ENCODE results near the gene PRKAG3. TPM values are rescaled to one million over a fixed set of nuclear protein-coding genes. Genes with fewer than 3 reads are reported as not detected.

PRKAG3 gene
- total and polyA plus RNA-seq, 7 experiments from 2014 or later = not detected

DNA sequence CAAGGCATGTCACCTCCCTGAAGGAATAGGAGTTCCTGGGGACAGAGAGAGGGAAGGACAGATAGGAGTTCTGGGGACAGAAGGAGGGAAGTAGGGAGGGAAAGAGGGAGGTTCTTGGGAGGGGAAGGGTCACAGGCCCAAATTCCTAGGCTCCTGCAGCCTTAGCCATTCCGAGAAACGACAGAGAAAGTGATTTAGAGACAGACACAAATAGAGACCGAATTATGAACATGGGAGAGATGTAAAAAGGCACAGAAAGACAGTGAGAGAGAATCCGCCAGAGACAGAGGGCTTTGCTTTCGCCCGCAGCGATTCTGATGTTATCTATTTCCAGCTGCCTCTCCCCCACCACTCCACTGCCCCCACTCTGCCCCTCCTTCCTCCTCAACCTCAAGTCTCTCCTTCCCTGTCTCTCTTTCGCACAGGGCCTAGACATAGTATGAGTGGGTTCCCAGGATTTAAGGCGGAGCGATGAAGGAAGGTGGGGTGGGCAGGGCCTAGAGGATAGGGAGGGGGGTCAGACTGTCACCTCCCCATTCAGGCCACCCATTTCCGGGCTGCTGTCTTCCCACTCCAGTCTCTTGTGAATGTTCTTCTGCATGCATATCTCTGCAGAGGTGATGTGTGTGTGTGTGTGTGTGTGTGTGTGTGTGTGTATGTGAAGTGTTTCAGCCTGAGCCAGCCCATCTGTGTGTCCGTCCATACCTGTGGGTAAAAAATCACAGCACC is 24.7 kb upstream of the PRKAG3 start:
- Mint-ChIP-seq H3K27me3 (peaks cover 68 to 84% (median 80%) of the 10 kb centered on the region in 5 donors), H3K9me3 (no peaks in the 10 kb centered on the region), H3K27ac (no peak overlapping the region), H3K36me3 (no peaks in the 10 kb centered on the region), H3K4me1 (peaks cover 14 to 26% (median 18%) of the 10 kb centered on the region in 7 donors), H3K4me3 (peak overlapping the region in 1 of 10 donors; percentile 35)
- Histone ChIP-seq H3K36me3 (ENCODE audit: control insufficient read depth in 2 of 3, insufficient read depth in 3 of 3, low read length in 3 of 3) (no peaks in the 10 kb centered on the region), H3K27me3 (ENCODE audit: control insufficient read depth in 2 of 2, insufficient read depth in 2 of 2, low read length in 2 of 2) (peaks cover 10 to 35% of the 10 kb centered on the region in 2 donors), H3K9me3 (ENCODE audit: control insufficient read depth in 2 of 3, low read length in 3 of 3) (no peaks in the 10 kb centered on the region), H3K4me3 (ENCODE audit: low read length) (no peak overlapping the region), H3K27ac (ENCODE audit: low read depth, low read length) (no peak overlapping the region), H3K4me1 (ENCODE audit: control insufficient read depth in 2 of 2, insufficient read depth in 2 of 2, low read length in 2 of 2) (peaks cover 6 to 23% of the 10 kb centered on the region in 2 donors)
- POLR2A ChIA-PET = no interaction called here
- DNase-seq (peak in 1 of 9 donors; percentile 4), ATAC-seq (no peak)
- CTCF ChIA-PET = interaction anchor here (1.5 kb wide), 1 partner anchor 20 kb away, joined by 5 read pairs; no protein-coding TSS in a partner anchor
- intact Hi-C loops (cut with micrococcal nuclease) = no loop called here

DNA sequence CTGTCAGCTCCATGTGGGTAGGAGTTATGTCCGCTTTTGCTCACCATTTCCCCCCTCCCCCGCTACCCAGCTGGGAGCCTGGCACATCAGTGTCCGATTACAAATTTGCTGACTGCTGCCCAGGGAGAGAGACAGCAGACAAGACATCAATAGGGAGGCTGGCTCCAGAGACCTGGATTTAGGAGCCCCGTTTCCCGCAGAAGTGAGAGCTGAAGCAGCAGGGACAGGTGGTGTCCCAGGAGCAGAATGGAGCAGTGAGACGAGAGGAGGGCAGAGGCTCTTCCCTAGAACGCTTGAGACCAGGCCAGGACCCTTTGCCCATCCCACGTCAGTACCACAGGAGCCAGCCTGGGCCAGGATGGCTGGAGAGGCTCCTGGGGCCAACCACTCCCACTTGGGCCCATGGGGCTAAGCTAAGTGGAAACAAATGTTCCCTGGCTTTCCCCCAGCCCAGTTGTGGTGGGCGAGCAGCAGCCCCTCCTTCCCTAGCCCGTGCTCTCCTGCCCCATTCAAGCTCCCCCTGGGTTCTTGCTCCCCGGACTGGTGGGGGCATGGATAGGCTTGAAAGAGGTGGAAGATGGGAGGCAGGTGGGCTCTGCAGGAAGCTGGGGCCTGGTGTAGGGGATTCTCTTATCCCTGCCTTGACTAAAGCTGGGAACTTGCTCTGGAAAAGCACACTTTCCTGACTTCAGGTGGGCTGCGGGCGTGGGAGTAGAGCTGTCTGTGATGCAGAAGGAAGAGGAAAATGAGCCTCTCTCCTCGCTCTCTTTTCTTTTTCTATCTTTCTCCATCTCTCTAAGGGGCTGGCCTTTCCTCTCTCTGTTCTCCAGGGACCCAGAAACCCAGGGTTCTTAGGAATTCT is 23.9 kb upstream of the PRKAG3 start:
- POLR2A ChIA-PET = no interaction called here
- Histone ChIP-seq H3K4me3 (ENCODE audit: low read length) (no peak overlapping the region), H3K27me3 (ENCODE audit: control insufficient read depth in 2 of 2, insufficient read depth in 2 of 2, low read length in 2 of 2) (peaks cover 10 to 28% of the 10 kb centered on the region in 2 donors), H3K4me1 (ENCODE audit: control insufficient read depth in 2 of 2, insufficient read depth in 2 of 2, low read length in 2 of 2) (peaks cover 6 to 15% of the 10 kb centered on the region in 2 donors), H3K9me3 (ENCODE audit: control insufficient read depth in 2 of 3, low read length in 3 of 3) (no peaks in the 10 kb centered on the region), H3K36me3 (ENCODE audit: control insufficient read depth in 2 of 3, insufficient read depth in 3 of 3, low read length in 3 of 3) (no peaks in the 10 kb centered on the region), H3K27ac (ENCODE audit: low read depth, low read length) (no peak overlapping the region)
- Mint-ChIP-seq H3K9me3 (no peaks in the 10 kb centered on the region), H3K36me3 (no peaks in the 10 kb centered on the region), H3K4me1 (peaks cover 10 to 21% (median 13%) of the 10 kb centered on the region in 7 donors), H3K27me3 (peaks cover 68 to 84% (median 80%) of the 10 kb centered on the region in 5 donors), H3K27ac (no peak overlapping the region), H3K4me3 (no peak overlapping the region)
- intact Hi-C loops (cut with micrococcal nuclease) = no loop called here
- no peak for ATAC-seq
- no peak for DNase-seq
- CTCF ChIA-PET = interaction anchor here (0.6 to 1.6 kb wide), 4 partner anchors 15 to 337 kb away, joined by 3 to 5 read pairs (median 4); no protein-coding TSS in a partner anchor

DNA sequence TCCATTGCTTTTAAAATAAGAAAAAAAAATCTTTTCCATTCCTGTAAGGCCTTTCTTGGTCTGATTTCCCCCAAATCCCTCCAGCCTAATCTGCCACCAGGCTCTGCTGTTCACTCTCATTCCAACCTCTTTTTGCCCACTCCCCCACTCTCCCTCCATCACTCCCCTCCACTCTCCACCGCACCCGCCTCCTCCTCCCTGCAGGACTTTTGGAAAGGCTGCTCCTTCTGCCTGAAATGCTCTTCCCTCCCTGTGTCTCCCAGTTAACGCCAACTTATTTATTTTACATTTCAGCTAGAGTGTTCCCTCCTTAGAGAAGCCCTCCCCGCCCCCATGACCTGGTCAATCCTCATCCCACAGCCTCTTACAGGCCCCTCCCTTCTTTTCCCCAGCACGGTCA is 23.3 kb upstream of the PRKAG3 start:
- ATAC-seq = no peak
- intact Hi-C loops (cut with micrococcal nuclease) = no loop called here
- ChIA-PET CTCF (interaction anchor here (1.5 to 1.6 kb wide), 3 partner anchors 15 to 141 kb away, joined by 3 to 5 read pairs (median 4); no protein-coding TSS in a partner anchor), POLR2A (no interaction called here)
- Histone ChIP-seq H3K36me3 (ENCODE audit: control insufficient read depth in 2 of 3, insufficient read depth in 3 of 3, low read length in 3 of 3) (no peaks in the 10 kb centered on the region), H3K4me3 (ENCODE audit: low read length) (no peak overlapping the region), H3K4me1 (ENCODE audit: control insufficient read depth in 2 of 2, insufficient read depth in 2 of 2, low read length in 2 of 2) (peaks cover under 1 to 8% of the 10 kb centered on the region in 2 donors), H3K27ac (ENCODE audit: low read depth, low read length) (no peak overlapping the region), H3K27me3 (ENCODE audit: control insufficient read depth in 2 of 2, insufficient read depth in 2 of 2, low read length in 2 of 2) (peaks cover 10 to 22% of the 10 kb centered on the region in 2 donors), H3K9me3 (ENCODE audit: control insufficient read depth in 2 of 3, low read length in 3 of 3) (no peaks in the 10 kb centered on the region)
- DNase-seq = no peak
- Mint-ChIP-seq H3K4me3 (no peak overlapping the region), H3K9me3 (no peaks in the 10 kb centered on the region), H3K36me3 (no peaks in the 10 kb centered on the region), H3K4me1 (peaks cover 5 to 16% (median 6%) of the 10 kb centered on the region in 7 donors), H3K27me3 (peaks cover 69 to 81% (median 77%) of the 10 kb centered on the region in 5 donors), H3K27ac (no peak overlapping the region)

DNA sequence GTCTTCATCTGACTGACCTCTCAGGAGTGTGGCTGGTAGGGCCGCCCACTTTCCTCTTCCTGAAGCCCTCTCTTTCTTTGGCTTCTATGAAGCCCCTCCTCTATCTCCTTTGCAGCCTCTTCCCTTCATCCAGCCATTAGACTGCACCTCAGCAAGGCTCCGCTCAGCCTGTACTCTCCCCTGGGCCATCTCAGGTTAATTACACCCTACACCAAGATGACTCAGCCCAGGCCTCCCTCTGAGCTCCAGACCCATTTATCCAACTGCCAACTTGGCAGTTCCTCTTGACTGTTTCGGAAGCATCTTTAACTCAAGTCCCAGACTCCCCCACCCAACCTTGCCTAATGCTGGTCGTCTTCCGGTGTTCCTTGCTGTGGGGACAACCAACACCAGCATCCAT is 22.2 kb upstream of the PRKAG3 start:
- Histone ChIP-seq H3K36me3 (ENCODE audit: control insufficient read depth in 2 of 3, insufficient read depth in 3 of 3, low read length in 3 of 3) (no peaks in the 10 kb centered on the region), H3K27ac (ENCODE audit: low read depth, low read length) (no peak overlapping the region), H3K27me3 (ENCODE audit: control insufficient read depth in 2 of 2, insufficient read depth in 2 of 2, low read length in 2 of 2) (peaks cover 10 to 16% of the 10 kb centered on the region in 2 donors), H3K4me1 (ENCODE audit: control insufficient read depth in 2 of 2, insufficient read depth in 2 of 2, low read length in 2 of 2) (peaks cover 0 to 2% of the 10 kb centered on the region in 2 donors), H3K9me3 (ENCODE audit: control insufficient read depth in 2 of 3, low read length in 3 of 3) (no peaks in the 10 kb centered on the region), H3K4me3 (ENCODE audit: low read length) (no peak overlapping the region)
- intact Hi-C loops (cut with micrococcal nuclease) = loop anchor here (1.0 to 2.0 kb wide), 7 partner anchors 23 to 302 kb away; no protein-coding TSS in a partner anchor
- no peak overlapping the region for H3K4me3 Mint-ChIP-seq
- peaks cover 0 to 10% (median 4%) of the 10 kb centered on the region in 7 donors for H3K4me1 Mint-ChIP-seq
- DNase-seq = peak in 1 of 9 donors; percentile 20
- H3K27me3 Mint-ChIP-seq = peaks cover 65 to 77% (median 71%) of the 10 kb centered on the region in 5 donors
- H3K36me3 Mint-ChIP-seq = no peaks in the 10 kb centered on the region
- H3K27ac Mint-ChIP-seq = no peak overlapping the region
- POLR2A ChIA-PET = no interaction called here
- H3K9me3 Mint-ChIP-seq = no peaks in the 10 kb centered on the region
- CTCF ChIA-PET = interaction anchor here (0.5 to 4.7 kb wide), 4 partner anchors 45 to 271 kb away, joined by 3 to 39 read pairs (median 3); no protein-coding TSS in a partner anchor
- ATAC-seq = no peak

DNA sequence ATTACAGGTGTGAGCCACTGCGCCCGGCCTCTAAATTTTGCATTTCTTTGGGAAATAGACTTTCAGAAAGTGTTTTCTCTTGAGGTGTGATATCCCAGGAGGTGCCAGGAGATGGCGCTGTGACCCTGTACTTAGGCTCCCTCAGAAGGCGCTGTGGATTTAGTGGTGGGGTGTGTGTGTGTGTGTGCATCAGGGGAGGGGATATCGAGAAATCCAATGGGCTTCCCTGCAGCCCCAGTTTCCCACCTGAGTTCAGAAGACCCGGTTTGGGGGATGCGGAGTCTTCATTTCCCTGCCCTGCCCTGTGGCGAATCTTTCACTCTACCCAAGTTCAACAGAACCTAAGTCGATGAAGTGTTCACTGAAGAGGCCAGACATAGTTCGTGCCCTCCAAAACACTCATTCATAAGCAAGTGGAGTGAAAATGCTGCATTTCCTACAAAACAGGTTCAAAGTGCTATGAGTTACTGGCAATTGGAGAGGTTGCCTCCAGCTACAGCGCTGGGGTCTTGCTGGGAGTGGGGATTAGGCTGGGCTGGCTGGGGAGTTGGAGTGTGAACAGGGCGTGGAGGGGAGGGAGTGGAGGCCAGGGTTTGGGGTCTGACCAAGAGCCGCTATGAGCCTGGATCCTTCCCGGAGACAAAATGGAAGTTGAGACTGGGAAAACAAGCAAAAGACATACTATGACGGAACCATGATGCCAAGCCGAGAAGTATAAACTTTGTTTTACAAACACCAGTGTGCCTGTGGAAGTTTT is 21.5 kb upstream of the PRKAG3 start:
- H3K9me3 Mint-ChIP-seq = no peaks in the 10 kb centered on the region
- H3K27me3 Mint-ChIP-seq = peaks cover 59 to 71% (median 65%) of the 10 kb centered on the region in 5 donors
- POLR2A ChIA-PET = no interaction called here
- H3K4me1 ChIP-seq (ENCODE audit: control insufficient read depth in 2 of 2, insufficient read depth in 2 of 2, low read length in 2 of 2) = no peaks in the 10 kb centered on the region
- H3K36me3 ChIP-seq (ENCODE audit: control insufficient read depth in 2 of 3, insufficient read depth in 3 of 3, low read length in 3 of 3) = no peaks in the 10 kb centered on the region
- H3K27ac Mint-ChIP-seq = peak overlapping the region in 1 of 9 donors; percentile 24
- H3K4me1 Mint-ChIP-seq = peaks cover 0 to 10% (median under 1%) of the 10 kb centered on the region in 7 donors
- H3K27me3 ChIP-seq (ENCODE audit: control insufficient read depth in 2 of 2, insufficient read depth in 2 of 2, low read length in 2 of 2) = peaks cover 9% of the 10 kb centered on the region in 2 donors
- H3K36me3 Mint-ChIP-seq = no peaks in the 10 kb centered on the region
- H3K9me3 ChIP-seq (ENCODE audit: control insufficient read depth in 2 of 3, low read length in 3 of 3) = no peaks in the 10 kb centered on the region
- ATAC-seq = peak; percentile 87
- no peak overlapping the region for H3K27ac ChIP-seq (ENCODE audit: low read depth, low read length)
- H3K4me3 ChIP-seq (ENCODE audit: low read length) = no peak overlapping the region
- no peak overlapping the region for H3K4me3 Mint-ChIP-seq
- DNase-seq = peak; percentile 21 to 60 (median 56)
- CTCF ChIA-PET = interaction anchor here (0.5 to 4.7 kb wide), 3 partner anchors 45 to 270 kb away, joined by 3 to 39 read pairs (median 3); no protein-coding TSS in a partner anchor
- intact Hi-C loops (cut with micrococcal nuclease) = loop anchor here (1.0 to 2.0 kb wide), 7 partner anchors 23 to 302 kb away; no protein-coding TSS in a partner anchor

DNA sequence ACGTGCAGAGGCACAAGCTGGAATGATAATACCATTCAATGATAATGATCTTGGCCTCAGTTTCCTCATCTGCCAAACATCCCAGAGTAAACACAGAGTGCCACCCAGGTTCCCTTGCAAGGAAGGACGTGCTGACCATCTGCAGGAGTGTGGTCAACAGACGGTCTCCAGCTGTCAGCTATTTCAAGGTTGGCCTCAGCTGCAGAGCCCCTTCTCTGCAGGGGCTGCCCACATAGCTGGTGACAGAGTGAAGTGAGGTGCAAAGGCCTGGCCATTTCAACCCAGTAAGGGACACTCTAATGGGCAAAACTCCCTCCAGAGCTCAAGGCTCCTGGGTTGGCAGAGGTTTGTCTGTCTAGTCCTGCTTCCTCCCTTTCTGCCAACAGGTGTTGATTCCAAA is 19.7 kb upstream of the PRKAG3 start:
- CTCF ChIA-PET = interaction anchor here (0.6 to 4.7 kb wide), 5 partner anchors 25 to 887 kb away, joined by 4 to 39 read pairs (median 6); no protein-coding TSS in a partner anchor
- Mint-ChIP-seq H3K9me3 (peaks cover 0 to 4% (median 0%) of the 10 kb centered on the region in 11 donors), H3K4me1 (peaks cover 0 to 11% (median 3%) of the 10 kb centered on the region in 7 donors), H3K27ac (no peak overlapping the region), H3K36me3 (peaks cover 0 to 4% (median 0%) of the 10 kb centered on the region in 5 donors), H3K27me3 (peaks cover 44 to 57% (median 50%) of the 10 kb centered on the region in 5 donors), H3K4me3 (no peak overlapping the region)
- DNase-seq (no peak), ATAC-seq (no peak)
- no peak overlapping the region for H3K27ac ChIP-seq (ENCODE audit: low read depth, low read length)
- no peaks in the 10 kb centered on the region for H3K4me1 ChIP-seq (ENCODE audit: control insufficient read depth in 2 of 2, insufficient read depth in 2 of 2, low read length in 2 of 2)
- H3K27me3 ChIP-seq (ENCODE audit: control insufficient read depth in 2 of 2, insufficient read depth in 2 of 2, low read length in 2 of 2) = peaks cover 5% of the 10 kb centered on the region in 2 donors
- H3K36me3 ChIP-seq (ENCODE audit: control insufficient read depth in 2 of 3, insufficient read depth in 3 of 3, low read length in 3 of 3) = no peaks in the 10 kb centered on the region
- POLR2A ChIA-PET = interaction anchor here (1.5 kb wide), 1 partner anchor 46 kb away, joined by 6 read pairs; no protein-coding TSS in a partner anchor
- intact Hi-C loops (cut with micrococcal nuclease) = no loop called here
- no peak overlapping the region for H3K4me3 ChIP-seq (ENCODE audit: low read length)
- no peaks in the 10 kb centered on the region for H3K9me3 ChIP-seq (ENCODE audit: control insufficient read depth in 2 of 3, low read length in 3 of 3)

All from naive thymus-derived CD4-positive, alpha-beta T cell (primary cell).